H1 (cell line): ENCODE results near the gene FAR2. TPM values are rescaled to one million over a fixed set of nuclear protein-coding genes. Genes with fewer than 3 reads are reported as not detected.

ENCODE experiments used
- ASH2L ChIP-seq: fragments of 200-600, 300-600 bp; sonication (generic); IDR thresholded peaks from one replicate; pipeline ENCODE4 v1.7.1; 2017; ENCODE audit warnings: low read length
- KDM5A ChIP-seq: fragments of 200-600 bp; IDR thresholded peaks from 2 replicates; pipeline ENCODE4 v1.7.1; 2012; ENCODE audit warnings: mild to moderate bottlenecking, low read length, inconsistent platforms, mixed read lengths
- SP1 ChIP-seq: IDR thresholded peaks from 2 replicates; pipeline ENCODE4 v1.6.1; 2011; ENCODE audit warnings: low read depth, low read length
- TAF1 ChIP-seq: IDR thresholded peaks from 2 replicates; pipeline ENCODE4 v1.6.1; 2011; ENCODE audit warnings: mild to moderate bottlenecking, low read depth, low read length
- polyA plus RNA-seq, 7 experiments: library from polyadenylated mRNA; depleted of rRNA in 3 of 7; stranded (reverse) in 5 of 7; unstranded in 2 of 7; fragments of >200 nt in 5 of 7; fragments of 200-250 nt in 2 of 7; gene quantifications; 1 replicate in 5 of 7; 2 replicates in 1 of 7; 4 replicates in 1 of 7; pipeline versions ENCODE4 v1.2.1 to v1.2.3, GENCODE V29; 2011 to 2013; ENCODE audit warnings: missing spikeins in 2 of 7, mixed read lengths in 2 of 7
- total RNA-seq: library from RNA; stranded (reverse); fragmentation: NEBNext Ultra II Directional; extraction: Animal tissue kit (Norgen Biotek cat#: 25700); gene quantifications from 2 replicates; pipeline ENCODE4 v1.2.1, GENCODE V29; 2021
- TF ChIP-seq, protein P1 (sequence below): fragments of 300-600 bp; sonication (generic); IDR thresholded peaks from 2 replicates; pipeline ENCODE4 v1.7.1; 2012; ENCODE audit warnings: low read length, moderate library complexity, mild to moderate bottlenecking, inconsistent platforms; ENCODE audit not compliant: insufficient replicate concordance

FAR2 gene
- total and polyA plus RNA-seq, 2 of the 8 experiments (the other 6 are each of a cell fraction or from before 2014, with no cell fraction given), result 24.0 to 24.1 TPM

DNA sequence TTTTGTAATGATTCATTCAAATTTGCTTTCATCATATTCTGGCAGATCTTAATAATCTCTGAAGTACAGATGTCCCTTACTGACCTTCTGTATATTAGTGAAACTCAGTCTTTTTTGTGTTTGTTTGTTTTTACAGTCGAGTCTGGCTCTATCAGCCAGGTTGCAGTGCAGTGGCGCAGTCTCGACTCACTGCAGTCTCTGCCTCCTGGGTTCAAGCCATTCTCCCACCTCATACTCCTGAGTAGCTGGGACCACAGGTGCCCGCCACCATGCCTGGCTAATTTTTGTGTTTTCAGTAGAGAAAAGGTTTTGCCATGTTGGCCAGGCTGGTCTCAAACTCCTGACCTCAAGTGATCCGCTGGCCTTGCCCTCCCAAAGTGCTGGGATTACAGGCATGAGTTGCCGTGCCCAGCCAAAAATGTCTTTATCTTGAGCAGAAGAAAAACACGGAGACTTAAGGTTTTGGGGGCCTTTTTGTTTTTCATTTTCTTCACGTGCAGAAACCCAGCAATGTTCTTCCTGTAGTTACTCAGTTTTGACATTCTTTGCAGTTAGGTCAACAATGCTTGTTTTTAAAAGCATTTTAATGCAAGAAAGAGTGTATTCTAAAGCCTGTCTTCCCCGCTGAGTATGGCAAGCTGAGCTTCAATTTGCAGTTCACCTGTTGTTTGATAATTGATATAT is 79.5 kb downstream of the FAR2 start (continued):
- TF ChIP-seq, protein P1, sequence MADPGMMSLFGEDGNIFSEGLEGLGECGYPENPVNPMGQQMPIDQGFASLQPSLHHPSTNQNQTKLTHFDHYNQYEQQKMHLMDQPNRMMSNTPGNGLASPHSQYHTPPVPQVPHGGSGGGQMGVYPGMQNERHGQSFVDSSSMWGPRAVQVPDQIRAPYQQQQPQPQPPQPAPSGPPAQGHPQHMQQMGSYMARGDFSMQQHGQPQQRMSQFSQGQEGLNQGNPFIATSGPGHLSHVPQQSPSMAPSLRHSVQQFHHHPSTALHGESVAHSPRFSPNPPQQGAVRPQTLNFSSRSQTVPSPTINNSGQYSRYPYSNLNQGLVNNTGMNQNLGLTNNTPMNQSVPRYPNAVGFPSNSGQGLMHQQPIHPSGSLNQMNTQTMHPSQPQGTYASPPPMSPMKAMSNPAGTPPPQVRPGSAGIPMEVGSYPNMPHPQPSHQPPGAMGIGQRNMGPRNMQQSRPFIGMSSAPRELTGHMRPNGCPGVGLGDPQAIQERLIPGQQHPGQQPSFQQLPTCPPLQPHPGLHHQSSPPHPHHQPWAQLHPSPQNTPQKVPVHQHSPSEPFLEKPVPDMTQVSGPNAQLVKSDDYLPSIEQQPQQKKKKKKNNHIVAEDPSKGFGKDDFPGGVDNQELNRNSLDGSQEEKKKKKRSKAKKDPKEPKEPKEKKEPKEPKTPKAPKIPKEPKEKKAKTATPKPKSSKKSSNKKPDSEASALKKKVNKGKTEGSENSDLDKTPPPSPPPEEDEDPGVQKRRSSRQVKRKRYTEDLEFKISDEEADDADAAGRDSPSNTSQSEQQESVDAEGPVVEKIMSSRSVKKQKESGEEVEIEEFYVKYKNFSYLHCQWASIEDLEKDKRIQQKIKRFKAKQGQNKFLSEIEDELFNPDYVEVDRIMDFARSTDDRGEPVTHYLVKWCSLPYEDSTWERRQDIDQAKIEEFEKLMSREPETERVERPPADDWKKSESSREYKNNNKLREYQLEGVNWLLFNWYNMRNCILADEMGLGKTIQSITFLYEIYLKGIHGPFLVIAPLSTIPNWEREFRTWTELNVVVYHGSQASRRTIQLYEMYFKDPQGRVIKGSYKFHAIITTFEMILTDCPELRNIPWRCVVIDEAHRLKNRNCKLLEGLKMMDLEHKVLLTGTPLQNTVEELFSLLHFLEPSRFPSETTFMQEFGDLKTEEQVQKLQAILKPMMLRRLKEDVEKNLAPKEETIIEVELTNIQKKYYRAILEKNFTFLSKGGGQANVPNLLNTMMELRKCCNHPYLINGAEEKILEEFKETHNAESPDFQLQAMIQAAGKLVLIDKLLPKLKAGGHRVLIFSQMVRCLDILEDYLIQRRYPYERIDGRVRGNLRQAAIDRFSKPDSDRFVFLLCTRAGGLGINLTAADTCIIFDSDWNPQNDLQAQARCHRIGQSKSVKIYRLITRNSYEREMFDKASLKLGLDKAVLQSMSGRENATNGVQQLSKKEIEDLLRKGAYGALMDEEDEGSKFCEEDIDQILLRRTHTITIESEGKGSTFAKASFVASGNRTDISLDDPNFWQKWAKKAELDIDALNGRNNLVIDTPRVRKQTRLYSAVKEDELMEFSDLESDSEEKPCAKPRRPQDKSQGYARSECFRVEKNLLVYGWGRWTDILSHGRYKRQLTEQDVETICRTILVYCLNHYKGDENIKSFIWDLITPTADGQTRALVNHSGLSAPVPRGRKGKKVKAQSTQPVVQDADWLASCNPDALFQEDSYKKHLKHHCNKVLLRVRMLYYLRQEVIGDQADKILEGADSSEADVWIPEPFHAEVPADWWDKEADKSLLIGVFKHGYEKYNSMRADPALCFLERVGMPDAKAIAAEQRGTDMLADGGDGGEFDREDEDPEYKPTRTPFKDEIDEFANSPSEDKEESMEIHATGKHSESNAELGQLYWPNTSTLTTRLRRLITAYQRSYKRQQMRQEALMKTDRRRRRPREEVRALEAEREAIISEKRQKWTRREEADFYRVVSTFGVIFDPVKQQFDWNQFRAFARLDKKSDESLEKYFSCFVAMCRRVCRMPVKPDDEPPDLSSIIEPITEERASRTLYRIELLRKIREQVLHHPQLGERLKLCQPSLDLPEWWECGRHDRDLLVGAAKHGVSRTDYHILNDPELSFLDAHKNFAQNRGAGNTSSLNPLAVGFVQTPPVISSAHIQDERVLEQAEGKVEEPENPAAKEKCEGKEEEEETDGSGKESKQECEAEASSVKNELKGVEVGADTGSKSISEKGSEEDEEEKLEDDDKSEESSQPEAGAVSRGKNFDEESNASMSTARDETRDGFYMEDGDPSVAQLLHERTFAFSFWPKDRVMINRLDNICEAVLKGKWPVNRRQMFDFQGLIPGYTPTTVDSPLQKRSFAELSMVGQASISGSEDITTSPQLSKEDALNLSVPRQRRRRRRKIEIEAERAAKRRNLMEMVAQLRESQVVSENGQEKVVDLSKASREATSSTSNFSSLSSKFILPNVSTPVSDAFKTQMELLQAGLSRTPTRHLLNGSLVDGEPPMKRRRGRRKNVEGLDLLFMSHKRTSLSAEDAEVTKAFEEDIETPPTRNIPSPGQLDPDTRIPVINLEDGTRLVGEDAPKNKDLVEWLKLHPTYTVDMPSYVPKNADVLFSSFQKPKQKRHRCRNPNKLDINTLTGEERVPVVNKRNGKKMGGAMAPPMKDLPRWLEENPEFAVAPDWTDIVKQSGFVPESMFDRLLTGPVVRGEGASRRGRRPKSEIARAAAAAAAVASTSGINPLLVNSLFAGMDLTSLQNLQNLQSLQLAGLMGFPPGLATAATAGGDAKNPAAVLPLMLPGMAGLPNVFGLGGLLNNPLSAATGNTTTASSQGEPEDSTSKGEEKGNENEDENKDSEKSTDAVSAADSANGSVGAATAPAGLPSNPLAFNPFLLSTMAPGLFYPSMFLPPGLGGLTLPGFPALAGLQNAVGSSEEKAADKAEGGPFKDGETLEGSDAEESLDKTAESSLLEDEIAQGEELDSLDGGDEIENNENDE, result peak; percentile 82
- TF ChIP-seq ASH2L (peak; percentile 38), KDM5A (no peak), TAF1 (no peak), SP1 (no peak)
